NCI-H128 (cell line): ENCODE results near the gene DDO.
"Not testable (repeated sequence)": the region's sequence is repeated elsewhere in the genome, so short reads cannot be mapped to it uniquely, and the experiment has no call there.

Experiments used
- DNase-seq: peaks from one replicate; lab custom pipeline; 2025; ENCODE audit not compliant: unreplicated experiment; lab: John Stamatoyannopoulos, UW

DDO gene

GRCh38 chr6:110369066-110369465 is 46.3 kb downstream of the DDO start:
- DNase-seq: no peak

- DNase-seq: no peak
Observed at GRCh38 chr6:110368284-110368683, 47.1 kb downstream of the DDO start.

GRCh38 chr6:110367825-110368224 is 47.5 kb downstream of the DDO start:
- DNase-seq: no peak

- no peak for DNase-seq
Observed at GRCh38 chr6:110366975-110367374, 48.4 kb downstream of the DDO start.

- no peak for DNase-seq
Observed at GRCh38 chr6:110366256-110366655, 49.1 kb downstream of the DDO start.

- no peak for DNase-seq
Observed at GRCh38 chr6:110364364-110365105, 50.8 kb downstream of the DDO start.

- no peak for DNase-seq
Observed at GRCh38 chr6:110363748-110364147, 51.6 kb downstream of the DDO start.

- no peak for DNase-seq
Observed at GRCh38 chr6:110360676-110361075, 54.7 kb downstream of the DDO start.

- DNase-seq: no peak
Observed at GRCh38 chr6:110359556-110359955, 55.8 kb downstream of the DDO start.

GRCh38 chr6:110358553-110359160 is 56.7 kb downstream of the DDO start:
- DNase-seq: no peak

GRCh38 chr6:110357664-110358552 is 57.5 kb downstream of the DDO start, which contains the start of gene METTL24:
Gene METTL24, minus strand, starts transcription at chr6:110358349. Its CDS starts 77 bp downstream, at chr6:110358272.
- DNase-seq: no peak

- no peak for DNase-seq
Observed at GRCh38 chr6:110357298-110357663, 58.1 kb downstream of the DDO start.

GRCh38 chr6:110356778-110357177 is 58.6 kb downstream of the DDO start:
- DNase-seq: no peak

GRCh38 chr6:110355727-110356126 is 59.6 kb downstream of the DDO start:
- no peak for DNase-seq

GRCh38 chr6:110355022-110355421 is 60.4 kb downstream of the DDO start:
- DNase-seq: no peak

GRCh38 chr6:110354153-110354552 is 61.2 kb downstream of the DDO start:
- no peak for DNase-seq

- DNase-seq: no peak
Observed at GRCh38 chr6:110353457-110354001, 61.8 kb downstream of the DDO start.

GRCh38 chr6:110352563-110353262 is 62.7 kb downstream of the DDO start:
- DNase-seq: no peak

GRCh38 chr6:110351986-110352385 is 63.4 kb downstream of the DDO start:
- no peak for DNase-seq

GRCh38 chr6:110351546-110351945 is 63.8 kb downstream of the DDO start:
- DNase-seq: no peak

- not testable (repeated sequence) for DNase-seq
Observed at GRCh38 chr6:110350593-110350992, 64.8 kb downstream of the DDO start.
